ENCODE results near the gene AXIN1.
"Not testable (repeated sequence)": the region's sequence is repeated elsewhere in the genome, so short reads cannot be mapped to it uniquely, and the experiment has no call there.

The AXIN1 gene

DNA sequence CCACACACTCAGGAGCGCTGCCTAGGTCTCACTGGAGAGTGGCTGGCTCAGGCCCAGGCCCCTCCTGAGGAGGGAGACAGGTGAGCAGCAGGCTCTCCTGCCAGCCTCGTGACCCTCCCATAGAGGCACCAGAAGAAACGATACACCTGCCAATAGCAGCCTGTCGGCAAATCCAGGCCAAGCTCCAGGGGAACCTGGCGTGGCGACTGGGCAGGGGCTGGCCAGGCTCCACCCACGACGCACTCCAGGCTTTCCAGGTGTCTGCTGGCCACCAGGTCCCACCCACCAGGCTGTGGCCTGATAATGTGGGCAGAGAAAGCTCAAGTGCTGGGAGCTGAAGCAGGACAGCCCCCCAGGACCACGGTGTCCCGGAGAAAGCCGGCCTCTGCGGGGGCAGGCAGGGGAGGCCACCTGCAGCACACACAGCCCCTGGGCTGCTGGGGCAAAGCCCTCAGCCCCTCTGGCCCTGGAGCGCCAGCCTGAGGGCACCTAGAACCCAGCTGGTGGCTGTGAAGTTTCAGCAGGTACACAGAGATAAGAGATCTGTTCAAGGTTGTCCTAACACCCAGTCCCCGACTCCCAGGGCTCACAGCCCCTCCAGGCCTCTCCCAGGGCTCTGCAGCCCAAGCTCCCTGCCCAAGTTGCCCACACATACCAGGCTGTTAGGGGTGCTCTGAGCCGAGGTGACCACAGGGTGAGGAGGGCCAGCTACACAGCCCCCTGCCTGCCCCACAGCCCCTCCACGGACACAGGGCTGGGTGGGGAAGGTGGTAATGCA is 26.8 kb upstream of the AXIN1 start:
- TF ChIP-seq CTCF (IDR thresholded peaks at IDR 0.05; ENCODE audit: low read depth, low read length) = no peak
- DNase-seq (ENCODE audit: extremely low read depth, low read depth) = no peak

DNA sequence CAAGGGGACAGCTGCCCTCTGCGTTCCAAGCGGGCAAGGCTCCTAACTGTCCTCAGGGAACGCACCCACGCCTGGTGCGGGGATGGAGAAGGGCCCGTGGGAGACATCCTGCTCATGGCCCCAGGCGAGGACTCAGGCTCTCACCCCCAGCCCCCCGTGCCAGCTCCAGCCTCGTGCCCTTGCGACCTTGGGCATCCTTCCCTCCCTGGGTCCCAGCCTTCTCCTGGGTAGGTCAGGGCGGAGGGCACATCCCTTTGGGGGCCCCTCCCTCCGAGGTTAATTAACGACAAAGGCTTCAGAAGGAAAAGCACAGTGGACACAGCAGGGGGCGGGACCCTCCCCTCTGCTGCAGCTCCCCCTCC is 26.3 kb upstream of the AXIN1 start:
- no peak for DNase-seq (ENCODE audit: extremely low read depth, low read depth)
- TF ChIP-seq CTCF (IDR thresholded peaks at IDR 0.05; ENCODE audit: low read depth, low read length) = no peak

DNA sequence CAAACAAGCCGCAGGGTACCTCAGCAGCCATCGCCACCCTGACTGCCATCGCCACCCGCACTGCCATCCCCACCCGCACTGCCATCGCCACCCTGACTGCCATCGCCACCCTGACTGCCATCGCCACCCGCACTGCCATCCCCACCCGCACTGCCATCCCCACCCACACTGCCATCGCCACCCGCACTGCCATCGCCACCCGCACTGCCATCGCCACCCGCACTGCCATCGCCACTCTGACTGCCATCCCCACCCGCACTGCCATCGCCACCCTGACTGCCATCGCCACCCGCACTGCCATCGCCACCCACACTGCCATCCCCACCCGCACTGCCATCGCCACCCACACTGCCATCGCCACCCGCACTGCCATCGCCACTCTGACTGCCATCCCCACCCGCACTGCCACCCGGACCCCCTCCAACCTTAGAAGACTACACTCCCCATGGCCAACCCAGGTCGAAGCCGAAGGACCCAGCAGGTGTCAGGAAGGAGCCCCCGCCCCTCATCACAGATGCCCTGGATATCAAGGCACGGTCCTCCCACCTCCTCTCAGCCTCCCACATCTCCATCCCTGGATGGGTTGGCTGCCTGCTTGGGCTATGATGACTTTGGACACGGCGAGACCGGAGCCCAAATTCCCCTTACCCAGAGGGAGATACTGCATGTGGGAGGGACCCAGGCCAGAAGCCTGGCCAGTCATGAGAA is 25.7 kb upstream of the AXIN1 start:
- DNase-seq (ENCODE audit: extremely low read depth, low read depth) = not testable (repeated sequence)

DNA sequence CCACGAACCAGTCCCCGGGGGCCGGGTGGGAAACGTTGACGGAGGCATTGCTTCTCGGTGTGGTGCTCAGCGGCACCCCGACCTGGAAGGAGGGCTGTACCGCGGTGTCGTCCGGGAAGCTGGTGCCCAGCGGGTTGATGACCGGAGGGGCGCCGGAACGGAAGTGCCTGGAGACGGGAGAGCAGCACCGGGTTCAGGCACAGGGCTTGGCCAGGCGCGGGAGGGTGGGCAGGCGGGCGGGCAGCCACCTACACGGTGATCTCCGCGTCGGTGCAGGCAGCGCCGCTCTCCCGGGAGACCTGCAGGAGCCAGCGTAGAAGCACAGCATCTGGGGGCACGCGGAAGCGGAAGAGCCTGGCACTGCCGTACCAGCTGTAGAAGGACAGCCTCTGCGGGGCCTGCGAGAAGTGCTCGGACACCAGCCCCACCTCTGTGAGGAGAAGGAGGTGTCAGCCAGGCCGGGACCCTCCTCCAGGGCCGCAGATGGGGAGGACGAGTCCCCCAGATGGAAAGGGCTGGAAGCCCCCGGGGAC is 25.0 kb upstream of the AXIN1 start:
- no peak for TF ChIP-seq CTCF (IDR thresholded peaks at IDR 0.05; ENCODE audit: low read depth, low read length)
- DNase-seq (ENCODE audit: extremely low read depth, low read depth) = no peak

DNA sequence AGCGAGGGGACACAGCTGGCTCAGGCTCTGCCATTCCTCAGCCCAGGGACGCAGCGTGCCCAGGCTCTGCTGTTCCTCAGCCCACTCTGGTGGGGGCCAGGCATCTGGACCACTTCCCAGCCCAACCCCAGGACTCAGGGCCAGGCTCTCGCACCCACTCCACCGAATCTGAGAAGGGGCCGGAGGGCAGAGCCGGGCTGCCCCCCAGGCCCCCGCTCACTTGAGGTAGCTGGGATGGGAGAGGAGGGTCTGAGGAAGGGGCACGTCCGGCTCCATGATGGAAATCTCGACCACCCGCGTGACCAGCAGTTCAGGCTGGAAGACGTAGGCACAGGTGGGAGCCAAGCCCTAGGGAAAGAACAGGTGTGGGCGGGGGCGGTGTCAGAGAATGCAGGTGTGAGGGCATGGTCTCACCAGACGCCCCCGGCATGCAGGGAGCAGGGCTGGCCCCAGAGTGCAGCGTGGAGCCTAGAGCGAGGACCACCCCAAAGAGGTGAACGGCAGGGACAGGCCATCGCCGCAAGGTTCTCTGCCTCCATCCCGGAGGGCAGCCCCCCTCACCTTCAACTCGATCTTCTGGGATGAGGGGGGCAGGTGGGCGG is 24.4 kb upstream of the AXIN1 start:
- no peak for DNase-seq (ENCODE audit: extremely low read depth, low read depth)
- TF ChIP-seq CTCF (IDR thresholded peaks at IDR 0.05; ENCODE audit: low read depth, low read length) = no peak

DNA sequence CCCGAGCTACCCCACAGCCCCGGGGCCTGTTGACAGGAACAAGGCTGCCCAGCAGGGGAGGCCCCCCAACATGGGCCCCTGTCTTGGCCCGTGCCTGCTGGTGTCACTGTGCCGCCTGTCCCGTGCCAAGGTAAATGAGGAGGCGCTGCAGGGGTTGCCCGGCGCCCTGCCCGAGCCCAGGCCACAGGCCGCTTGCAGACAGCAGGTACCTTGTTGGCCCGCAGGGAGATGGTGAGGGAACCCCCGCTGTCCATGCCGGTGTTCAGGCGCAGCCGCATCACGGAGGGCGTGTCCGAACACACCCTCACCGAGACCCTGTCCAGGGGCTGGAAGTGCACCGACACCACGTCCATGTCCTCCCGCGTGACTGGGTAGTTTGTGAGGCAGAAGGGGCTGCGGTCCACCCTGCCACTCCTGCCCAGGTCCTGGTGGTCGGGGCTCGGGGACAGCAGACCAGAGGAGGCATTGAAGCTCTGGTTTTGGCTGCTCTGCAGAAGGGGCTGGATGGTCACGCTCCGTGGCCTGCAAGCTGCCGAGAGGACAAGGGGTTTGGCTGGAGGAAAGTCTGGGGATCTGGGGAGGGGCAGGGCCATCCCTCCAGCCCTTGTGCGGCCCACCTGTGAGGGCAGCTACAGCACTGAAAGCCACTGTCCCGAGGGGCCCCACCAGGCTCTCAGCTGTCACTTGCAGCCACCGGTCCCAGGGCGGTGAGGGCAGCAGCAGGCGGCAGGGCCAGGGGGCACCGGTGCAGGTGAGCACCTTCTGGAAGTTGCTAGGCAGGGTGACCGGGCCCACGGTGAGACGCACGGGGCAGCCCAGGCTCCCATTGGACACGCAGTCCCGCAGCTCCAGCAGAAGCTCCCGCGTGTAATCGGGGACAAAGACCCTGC is 23.6 kb upstream of the AXIN1 start:
- no peak for TF ChIP-seq CTCF (IDR thresholded peaks at IDR 0.05; ENCODE audit: low read depth, low read length)

DNA sequence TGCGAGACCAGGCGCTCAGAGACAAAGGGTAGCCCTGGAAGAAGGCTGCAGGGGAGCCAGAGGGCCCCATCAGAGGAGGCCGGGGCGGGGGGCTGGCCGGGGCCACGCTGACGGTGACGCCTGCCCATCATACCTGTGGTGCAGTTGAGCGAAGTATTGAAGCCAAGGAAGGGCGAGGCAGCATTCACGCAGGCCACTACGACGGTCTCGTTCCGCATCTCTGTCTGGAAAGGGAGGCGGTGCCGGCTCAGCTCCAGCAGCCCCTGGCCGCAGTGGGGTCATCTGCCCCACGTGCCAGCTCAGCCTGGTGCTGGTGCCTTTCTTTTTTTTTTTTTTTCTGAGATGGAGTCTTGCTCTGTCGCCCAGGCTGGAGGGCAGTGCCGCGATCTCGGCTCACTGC is 22.7 kb upstream of the AXIN1 start:
- no peak for TF ChIP-seq CTCF (IDR thresholded peaks at IDR 0.05; ENCODE audit: low read depth, low read length)
- no peak for DNase-seq (ENCODE audit: extremely low read depth, low read depth)

More for the DNA sequence above, 23.6 kb upstream of the AXIN1 start:
- no peak for DNase-seq (ENCODE audit: extremely low read depth, low read depth)

All from AG09319 (cell line).